ENCODE results near the gene DERA.
"Not testable (repeated sequence)": the region's sequence is repeated elsewhere in the genome, so short reads cannot be mapped to it uniquely, and the experiment has no call there.

DERA gene

DNA sequence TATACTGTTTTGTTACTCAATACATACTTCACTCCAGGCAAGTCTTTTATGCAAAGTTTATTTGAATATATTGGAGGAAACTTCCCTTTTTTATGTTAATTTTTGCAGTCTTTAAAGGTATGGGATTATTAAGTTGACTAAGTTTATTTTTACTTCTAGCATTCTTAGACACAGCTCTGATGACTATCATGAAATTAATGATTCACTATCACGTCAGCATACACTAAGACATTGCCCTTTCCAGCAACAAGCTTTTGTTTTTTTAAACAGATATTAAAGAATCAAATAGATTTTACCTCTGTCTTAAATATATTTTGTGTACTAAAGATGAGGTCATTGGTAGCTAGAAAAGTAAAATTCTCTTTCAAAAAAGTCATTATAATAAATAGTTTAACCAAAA lies 52.1 kb downstream of the DERA start:
- DNase-seq (ENCODE audit: low read depth), result no peak

DNA sequence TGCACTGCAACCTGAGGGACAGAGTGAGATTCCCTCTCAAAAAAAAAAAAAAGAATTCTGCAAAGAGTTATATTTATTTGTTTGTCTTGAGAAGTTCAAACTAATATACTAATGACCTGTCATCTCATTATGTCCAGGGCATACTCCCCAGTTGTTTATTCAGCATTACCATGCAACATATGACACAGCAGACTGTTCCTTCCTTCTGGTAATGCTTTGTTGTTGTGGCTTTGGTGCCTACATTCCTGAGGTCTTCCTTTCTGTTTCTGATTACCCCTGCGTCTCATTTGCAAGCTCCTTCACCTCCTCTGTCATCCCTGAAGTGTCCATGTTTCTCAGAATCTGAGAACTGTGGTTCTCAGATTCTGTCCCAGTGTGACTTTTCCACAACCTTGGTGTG lies 55.3 kb downstream of the DERA start:
- no peak for DNase-seq (ENCODE audit: low read depth)

- not testable (repeated sequence) for DNase-seq (ENCODE audit: low read depth)
Measured at GRCh38 chr12:15967053-15967452, 55.9 kb downstream of the DERA start.

DNA sequence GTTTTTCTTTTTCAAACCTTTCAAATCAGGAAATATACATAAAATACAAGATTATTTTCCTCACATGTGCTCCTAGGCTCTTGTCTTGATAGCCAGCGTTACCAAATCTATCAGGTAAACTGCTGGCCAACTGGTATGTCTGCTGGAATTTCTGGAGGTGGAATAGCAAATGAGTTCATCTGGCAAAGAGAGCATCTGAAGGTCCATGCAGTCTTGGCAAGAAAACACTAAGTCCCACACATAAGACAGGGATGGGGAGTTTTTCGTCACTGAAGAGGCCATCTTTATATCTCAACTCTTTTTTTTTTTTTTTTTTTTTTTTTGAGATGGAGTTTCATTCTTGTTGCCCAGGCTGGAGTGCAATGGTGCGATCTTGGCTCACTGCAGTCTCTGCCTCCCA lies 60.1 kb downstream of the DERA start:
- no peak for DNase-seq (ENCODE audit: low read depth)

DNA sequence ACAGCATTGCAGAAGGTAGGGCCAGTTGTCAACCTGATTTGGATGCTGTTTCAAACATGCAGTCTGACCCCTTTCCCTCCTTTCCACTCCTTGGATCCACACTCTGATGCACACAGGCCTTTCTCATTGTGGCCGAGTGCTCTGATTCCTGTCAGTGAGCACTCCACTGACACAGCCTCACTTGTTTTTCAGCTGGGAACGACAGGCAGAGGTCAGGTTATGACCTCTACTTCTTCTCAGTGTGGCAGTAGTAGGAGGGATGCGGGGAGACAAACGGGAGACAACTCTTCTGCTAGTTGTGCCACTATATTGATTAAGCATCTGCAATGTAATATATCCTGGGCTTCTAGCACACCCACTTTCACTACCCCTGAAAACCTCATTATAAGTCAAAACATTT lies 61.8 kb downstream of the DERA start:
- no peak for DNase-seq (ENCODE audit: low read depth)

DNA sequence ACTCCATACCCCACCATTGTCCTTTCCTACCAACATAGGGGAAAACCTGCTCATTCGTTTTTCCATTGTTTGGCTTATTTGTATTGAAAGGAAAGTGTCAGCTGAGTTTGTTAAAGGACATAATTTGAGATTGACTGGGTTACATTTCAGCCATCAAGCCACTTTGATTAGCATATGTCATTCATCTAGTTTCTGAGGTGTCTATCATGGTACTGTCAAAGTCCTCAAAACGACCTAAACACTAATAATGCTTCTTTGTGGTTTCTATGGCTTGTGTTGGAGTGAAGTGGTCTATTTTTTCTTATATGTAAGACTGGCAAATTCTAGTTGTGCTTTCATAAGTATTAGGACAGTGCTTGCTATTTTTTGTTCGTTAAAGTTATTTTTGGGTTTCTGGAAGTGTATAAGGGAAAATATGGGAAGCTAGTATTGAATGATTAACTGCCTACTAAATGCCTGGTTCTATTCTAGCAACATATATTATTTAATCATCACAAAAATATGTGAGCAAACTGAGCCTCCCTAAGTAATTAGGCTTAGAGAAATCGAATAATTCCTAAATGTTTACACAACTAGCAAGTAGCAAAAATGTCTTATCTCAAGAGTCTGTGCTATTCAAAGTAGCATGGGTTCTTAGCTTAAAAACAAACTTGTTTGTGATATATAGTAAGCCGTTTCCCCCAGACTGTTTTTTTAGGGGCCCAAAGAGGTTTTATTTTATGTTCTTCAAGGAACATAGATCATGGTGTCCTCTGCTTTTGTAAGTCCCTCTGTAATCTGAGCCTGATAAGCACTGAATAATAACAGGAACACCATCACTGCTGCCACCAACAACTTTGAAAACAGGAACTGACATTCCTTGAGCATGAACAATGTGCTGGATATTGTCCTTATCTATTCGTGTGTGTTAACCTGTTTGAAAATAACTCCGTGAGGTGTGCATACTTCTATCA lies 67.1 kb downstream of the DERA start:
- DNase-seq (ENCODE audit: low read depth), result no peak

GRCh38 chr12:15979096-15980092 lies 68.3 kb downstream of the DERA start:
- DNase-seq (ENCODE audit: low read depth), result no peak

DNA sequence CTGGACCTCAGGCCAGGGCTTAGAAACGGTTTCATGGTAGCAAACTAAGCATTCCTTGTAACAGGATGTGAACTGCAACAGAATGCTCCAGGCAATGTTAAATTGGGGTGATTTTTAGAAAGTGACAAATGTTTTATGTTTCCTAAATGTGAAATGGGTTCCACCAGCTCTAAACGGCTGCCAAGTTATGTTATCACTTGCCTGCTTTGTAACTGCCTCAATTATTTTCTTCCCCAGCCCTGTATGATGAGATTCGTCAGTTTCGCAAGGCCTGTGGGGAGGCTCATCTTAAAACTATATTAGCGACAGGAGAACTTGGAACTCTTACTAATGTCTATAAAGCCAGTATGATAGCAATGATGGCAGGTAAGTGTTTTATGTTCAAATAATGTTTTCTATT lies 70.9 kb downstream of the DERA start:
- DNase-seq (ENCODE audit: low read depth), result no peak

- DNase-seq (ENCODE audit: low read depth), result no peak
Measured at GRCh38 chr12:15982471-15982870, 71.3 kb downstream of the DERA start.

- DNase-seq (ENCODE audit: low read depth), result no peak
Measured at GRCh38 chr12:15982921-15983320, 71.8 kb downstream of the DERA start.

DNA sequence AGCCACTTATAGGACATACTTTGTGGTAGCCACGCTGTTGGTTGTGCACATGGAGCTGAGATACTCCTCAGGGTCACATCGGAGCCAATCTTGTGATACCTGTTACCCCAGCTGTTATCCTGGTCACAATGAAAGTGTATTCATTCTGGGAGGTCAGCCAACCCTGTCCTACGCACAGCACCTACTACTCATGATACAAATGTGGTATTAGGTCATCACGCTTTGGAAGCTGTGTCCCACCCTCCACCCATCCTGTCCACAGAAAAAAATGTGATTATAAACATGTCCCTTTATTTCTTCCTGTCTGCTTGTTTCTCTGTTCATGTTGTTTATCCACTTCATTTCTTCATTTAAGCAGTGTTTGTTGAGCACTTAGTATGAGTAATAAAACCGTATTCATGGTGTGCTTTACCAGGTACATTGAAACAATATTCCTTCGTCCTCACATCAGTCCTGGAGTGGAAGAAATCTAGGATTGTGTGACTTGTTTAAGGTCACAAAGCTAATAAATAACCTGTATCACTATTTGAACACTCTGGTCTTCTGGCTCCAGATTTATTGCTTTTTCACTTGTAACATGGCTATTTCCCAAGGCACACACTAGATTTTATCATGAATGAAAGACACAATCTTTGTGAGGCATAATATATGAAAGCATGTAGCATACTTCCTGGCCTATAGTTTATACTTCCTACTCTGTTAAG lies 73.1 kb downstream of the DERA start:
- DNase-seq (ENCODE audit: low read depth), result no peak

DNA sequence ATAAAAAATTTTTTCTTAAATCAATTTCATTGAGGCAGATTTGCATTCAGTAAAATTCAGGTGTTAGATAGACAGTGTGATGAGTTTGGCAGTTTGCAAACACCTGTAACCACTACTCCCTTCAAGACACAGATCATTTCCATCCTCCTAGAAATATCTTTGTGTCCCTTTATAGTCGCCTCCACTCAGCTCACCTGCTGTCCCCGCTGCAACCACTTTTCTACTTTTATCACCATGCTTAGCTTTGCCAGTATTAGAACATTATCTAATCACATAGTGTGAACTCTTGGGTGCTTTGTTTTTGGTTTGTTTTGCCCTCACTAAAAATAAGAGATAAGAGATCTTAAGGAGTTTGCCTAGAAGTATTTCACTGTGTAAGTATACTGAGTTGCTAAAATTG lies 73.8 kb downstream of the DERA start:
- no peak for DNase-seq (ENCODE audit: low read depth)

- DNase-seq (ENCODE audit: low read depth), result no peak
Measured at GRCh38 chr12:15987696-15988095, 76.6 kb downstream of the DERA start.

DNA sequence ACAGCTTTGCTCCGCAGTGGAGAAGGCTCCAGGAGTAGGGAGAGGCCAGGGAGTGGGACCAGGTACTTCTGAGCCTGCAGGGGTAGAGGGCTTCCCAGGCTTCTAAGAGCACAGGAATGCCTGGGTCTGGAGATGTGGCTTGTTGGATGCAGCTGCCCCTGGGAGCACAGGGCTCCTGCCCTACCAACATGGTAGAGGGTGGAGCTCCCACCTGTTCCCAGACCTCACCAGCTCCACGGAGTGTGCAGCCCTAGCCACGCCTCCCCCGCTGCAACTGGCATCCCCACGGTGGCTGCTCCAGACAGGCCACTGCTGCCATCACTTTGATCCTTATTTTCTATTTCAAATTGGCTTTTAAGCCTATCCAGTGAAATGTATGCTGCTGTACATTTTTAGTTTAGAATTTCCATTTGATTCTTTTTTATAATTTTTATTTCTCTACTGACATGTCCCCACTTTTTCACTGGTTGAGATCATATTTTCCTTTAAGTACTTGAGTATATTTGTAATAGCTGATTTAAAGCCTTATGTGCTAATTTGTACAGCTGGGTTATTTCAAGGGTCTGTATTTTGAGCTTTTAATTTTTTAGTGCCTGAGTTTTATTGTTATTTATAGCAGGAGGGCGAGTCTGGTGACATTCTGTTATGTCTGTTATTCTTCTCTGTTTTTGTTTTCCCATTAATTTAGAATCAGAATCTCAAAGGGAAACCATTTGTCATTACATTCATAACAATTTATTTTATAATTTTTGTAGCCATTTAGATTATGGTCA lies 78.0 kb downstream of the DERA start:
- DNase-seq (ENCODE audit: low read depth), result no peak

DNA sequence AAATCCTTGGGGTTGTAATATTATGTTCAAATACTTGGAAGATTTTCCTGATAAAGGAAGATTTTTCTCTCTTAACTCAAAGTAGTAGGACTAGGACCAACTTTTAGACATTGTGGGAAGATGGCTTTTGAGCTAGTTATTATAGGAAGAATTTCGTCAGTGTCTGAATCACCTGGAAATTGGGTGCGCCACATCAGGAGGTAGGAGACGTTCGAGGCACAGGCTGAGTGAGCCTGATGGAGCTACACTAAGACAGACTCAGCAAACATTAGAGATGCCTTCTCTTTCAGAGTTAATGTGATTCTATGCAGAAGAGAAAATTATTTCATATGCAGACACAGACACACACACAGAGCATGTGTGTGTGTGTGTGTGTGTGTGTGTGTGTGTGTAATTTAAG lies 84.7 kb downstream of the DERA start:
- no peak for DNase-seq (ENCODE audit: low read depth)

- no peak for DNase-seq (ENCODE audit: low read depth)
Measured at GRCh38 chr12:15996254-15996653, 85.1 kb downstream of the DERA start.

- no peak for DNase-seq (ENCODE audit: low read depth)
Measured at GRCh38 chr12:15996948-15997347, 85.8 kb downstream of the DERA start.

DNA sequence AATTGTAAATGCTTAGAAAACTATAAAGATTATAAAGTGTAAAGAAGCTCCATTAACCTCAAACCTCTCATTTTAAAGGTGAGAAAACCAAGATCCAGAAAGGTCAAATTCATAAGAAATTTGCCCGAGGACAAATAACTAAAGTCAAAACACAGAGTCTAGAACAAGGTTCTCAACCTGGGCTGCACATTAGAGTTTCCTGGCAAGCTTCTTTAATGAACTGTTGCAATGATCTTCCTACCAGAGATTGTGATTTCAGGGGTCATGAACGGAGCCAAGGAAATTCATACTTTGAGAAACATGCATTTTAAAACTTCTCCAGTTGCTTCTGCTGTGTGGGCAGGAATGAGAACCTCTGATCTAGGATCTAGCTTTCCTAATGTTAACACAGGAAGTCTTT lies 86.8 kb downstream of the DERA start:
- DNase-seq (ENCODE audit: low read depth), result no peak

GRCh38 chr12:16002880-16003279 lies 91.7 kb downstream of the DERA start:
- DNase-seq (ENCODE audit: low read depth), result no peak

DNA sequence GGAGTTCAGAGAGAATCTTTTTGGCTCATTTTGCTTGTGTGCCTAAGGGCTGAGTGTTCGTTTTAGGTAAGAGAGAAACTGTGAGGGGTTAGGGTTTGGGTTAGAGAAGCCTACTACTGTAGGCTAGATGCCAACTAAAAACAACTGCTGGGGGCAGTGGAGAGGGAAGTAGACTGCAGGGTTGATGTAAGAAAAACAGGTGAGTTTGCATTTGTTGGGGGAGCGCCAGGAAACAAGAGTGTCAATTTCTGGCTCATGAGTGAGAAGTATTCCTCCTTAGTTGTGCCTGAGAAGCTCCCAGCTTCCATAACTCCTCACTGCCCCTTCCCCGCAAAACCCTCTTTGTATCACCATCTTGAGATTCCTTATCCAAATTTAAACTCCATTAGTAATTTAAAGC lies 92.3 kb downstream of the DERA start:
- DNase-seq (ENCODE audit: low read depth), result no peak

DNA sequence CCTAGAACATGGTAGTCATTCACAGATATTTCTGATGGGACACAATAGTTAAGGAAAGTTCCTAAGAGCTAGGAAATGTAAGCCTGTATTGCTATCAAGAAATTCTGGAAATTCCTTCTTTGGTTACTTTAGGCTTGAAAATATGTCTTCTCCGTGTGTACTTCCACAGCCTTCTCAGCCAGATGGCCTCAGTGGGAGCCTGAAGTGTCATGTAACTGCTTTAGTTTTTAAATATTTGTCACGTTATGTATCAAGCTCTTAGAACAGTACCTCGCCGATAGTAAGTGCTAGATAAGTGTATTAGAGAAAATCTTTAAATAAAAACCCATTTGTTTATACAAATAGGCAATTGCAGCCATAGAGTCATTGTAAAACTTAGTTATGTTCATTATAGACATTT lies 95.6 kb downstream of the DERA start:
- no peak for DNase-seq (ENCODE audit: low read depth)
